ENCODE data around the gene PI4KA. TPM values are rescaled to one million over a fixed set of nuclear protein-coding genes. Genes with fewer than 3 reads are reported as not detected.

Gene PI4KA
- total RNA-seq, 1 donor from 2014 or later, result 40.5 TPM

DNA sequence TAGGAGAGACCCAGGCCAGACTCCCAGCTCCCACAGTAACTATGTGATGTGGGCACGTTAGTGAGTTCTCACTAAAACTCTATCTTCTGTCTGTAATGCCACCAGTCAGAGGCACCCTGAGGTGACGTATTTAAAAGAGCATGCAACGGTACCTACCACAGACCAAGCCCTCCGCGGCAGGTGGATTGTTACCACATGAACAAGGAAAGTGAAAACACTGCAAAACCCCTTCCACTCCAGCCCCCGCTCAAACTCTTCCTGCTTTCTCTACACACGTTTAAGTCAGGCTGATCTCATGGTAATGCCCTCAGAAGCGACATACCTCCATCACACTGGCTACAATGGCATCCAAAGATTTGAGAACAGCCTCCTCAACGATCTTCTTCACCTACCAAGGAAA lies 48.0 kb downstream of the PI4KA start:
- no peaks in the 10 kb centered on the region for H3K27me3 ChIP-seq (ENCODE audit: low read depth)
- H3K9me3 ChIP-seq (replicated peaks), result no peaks in the 10 kb centered on the region
- H3K27ac ChIP-seq (replicated peaks), result no peak overlapping the region
- TF ChIP-seq, protein P1, sequence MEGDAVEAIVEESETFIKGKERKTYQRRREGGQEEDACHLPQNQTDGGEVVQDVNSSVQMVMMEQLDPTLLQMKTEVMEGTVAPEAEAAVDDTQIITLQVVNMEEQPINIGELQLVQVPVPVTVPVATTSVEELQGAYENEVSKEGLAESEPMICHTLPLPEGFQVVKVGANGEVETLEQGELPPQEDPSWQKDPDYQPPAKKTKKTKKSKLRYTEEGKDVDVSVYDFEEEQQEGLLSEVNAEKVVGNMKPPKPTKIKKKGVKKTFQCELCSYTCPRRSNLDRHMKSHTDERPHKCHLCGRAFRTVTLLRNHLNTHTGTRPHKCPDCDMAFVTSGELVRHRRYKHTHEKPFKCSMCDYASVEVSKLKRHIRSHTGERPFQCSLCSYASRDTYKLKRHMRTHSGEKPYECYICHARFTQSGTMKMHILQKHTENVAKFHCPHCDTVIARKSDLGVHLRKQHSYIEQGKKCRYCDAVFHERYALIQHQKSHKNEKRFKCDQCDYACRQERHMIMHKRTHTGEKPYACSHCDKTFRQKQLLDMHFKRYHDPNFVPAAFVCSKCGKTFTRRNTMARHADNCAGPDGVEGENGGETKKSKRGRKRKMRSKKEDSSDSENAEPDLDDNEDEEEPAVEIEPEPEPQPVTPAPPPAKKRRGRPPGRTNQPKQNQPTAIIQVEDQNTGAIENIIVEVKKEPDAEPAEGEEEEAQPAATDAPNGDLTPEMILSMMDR (IDR thresholded peaks at IDR 0.05; ENCODE audit: borderline replicate concordance), result no peak
- H3K4me1 ChIP-seq, result no peaks in the 10 kb centered on the region
- DNase-seq, result no peak
- intact Hi-C loops (cut with micrococcal nuclease), result no loop called here
- H3K4me3 ChIP-seq, result no peak overlapping the region
- H3K36me3 ChIP-seq, result peaks cover 90% of the 10 kb centered on the region

DNA sequence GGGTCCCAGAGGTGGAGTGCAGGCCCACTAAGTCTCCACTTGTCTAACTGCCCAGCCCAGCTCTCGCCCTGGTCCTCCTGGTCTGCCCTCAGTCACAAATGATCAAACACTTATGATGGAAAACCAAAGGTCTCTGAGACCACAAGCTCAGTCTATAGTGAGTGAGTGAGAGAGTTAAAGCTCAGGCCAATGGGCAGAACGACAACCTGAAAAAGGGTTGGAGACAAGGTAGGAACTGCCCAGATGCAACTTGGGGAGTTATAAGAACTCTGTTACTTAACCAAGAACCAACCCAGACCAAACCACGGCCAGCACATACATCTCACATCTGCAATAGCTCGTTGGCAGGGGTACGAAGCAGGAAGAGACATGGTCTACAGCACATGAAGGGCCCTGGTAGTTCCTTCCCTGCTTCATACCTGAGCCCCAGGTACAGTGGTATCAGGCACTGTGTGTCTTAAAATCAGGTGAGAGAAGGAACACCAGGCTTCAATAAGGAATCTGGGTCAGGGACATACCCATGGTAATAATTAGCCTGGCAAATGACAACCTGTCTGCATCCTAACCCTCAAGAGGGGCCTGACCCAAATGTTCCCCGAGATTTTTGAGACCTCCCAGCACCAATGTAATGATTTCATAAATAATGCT lies 48.9 kb downstream of the PI4KA start:
- no peak overlapping the region for H3K4me3 ChIP-seq
- H3K27me3 ChIP-seq (ENCODE audit: low read depth), result no peaks in the 10 kb centered on the region
- no peak for DNase-seq
- no peak overlapping the region for H3K27ac ChIP-seq (replicated peaks)
- intact Hi-C loops (cut with micrococcal nuclease), result no loop called here
- no peaks in the 10 kb centered on the region for H3K4me1 ChIP-seq
- H3K36me3 ChIP-seq, result peaks cover 95% of the 10 kb centered on the region
- H3K9me3 ChIP-seq (replicated peaks), result no peaks in the 10 kb centered on the region
- TF ChIP-seq, protein P1 (IDR thresholded peaks at IDR 0.05; ENCODE audit: borderline replicate concordance), result no peak

GRCh38 chr22:20808844-20809243 lies 49.8 kb downstream of the PI4KA start:
- H3K36me3 ChIP-seq, result peaks cover 96% of the 10 kb centered on the region
- no peaks in the 10 kb centered on the region for H3K9me3 ChIP-seq (replicated peaks)
- intact Hi-C loops (cut with micrococcal nuclease), result no loop called here
- no peaks in the 10 kb centered on the region for H3K27me3 ChIP-seq (ENCODE audit: low read depth)
- TF ChIP-seq, protein P1 (IDR thresholded peaks at IDR 0.05; ENCODE audit: borderline replicate concordance), result no peak
- H3K27ac ChIP-seq (replicated peaks), result no peak overlapping the region
- no peaks in the 10 kb centered on the region for H3K4me1 ChIP-seq
- no peak for DNase-seq
- H3K4me3 ChIP-seq, result no peak overlapping the region

- Histone ChIP-seq H3K27ac (replicated peaks) (no peak overlapping the region), H3K36me3 (peaks cover 96% of the 10 kb centered on the region), H3K4me1 (no peaks in the 10 kb centered on the region), H3K9me3 (replicated peaks) (no peaks in the 10 kb centered on the region), H3K4me3 (no peak overlapping the region), H3K27me3 (ENCODE audit: low read depth) (no peaks in the 10 kb centered on the region)
- intact Hi-C loops (cut with micrococcal nuclease), result no loop called here
- TF ChIP-seq, protein P1 (IDR thresholded peaks at IDR 0.05; ENCODE audit: borderline replicate concordance), result no peak
- DNase-seq, result no peak
Observed at GRCh38 chr22:20807315-20807752, 51.3 kb downstream of the PI4KA start.

DNA sequence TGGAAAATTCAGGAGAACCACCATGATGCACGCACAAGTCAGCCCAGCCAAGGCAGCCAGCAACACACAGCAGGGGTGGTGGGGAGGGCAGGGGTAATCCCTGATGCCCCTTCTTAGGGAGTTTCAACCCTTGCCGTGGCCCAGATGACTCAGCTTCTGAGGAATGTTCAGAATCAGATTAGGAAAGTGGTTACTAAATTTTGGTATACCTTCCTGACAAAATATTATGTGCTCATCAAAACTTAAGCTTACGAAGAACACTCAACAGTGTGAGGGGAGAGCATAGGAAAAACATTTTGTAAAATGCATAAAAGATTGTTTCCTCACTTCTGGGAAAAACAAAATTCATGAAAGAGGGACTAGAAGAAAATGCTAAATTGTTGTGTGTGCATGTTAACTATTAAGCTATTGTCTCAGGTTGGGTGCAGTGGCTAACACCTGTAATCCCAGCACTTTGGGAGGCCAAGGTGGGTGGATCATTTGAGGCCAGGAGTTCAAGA lies 52.6 kb downstream of the PI4KA start:
- H3K27ac ChIP-seq (replicated peaks), result no peak overlapping the region
- peaks cover 96% of the 10 kb centered on the region for H3K36me3 ChIP-seq
- intact Hi-C loops (cut with micrococcal nuclease), result no loop called here
- H3K4me1 ChIP-seq, result no peaks in the 10 kb centered on the region
- no peak overlapping the region for H3K4me3 ChIP-seq
- TF ChIP-seq, protein P1 (IDR thresholded peaks at IDR 0.05; ENCODE audit: borderline replicate concordance), result no peak
- no peak for DNase-seq
- H3K27me3 ChIP-seq (ENCODE audit: low read depth), result no peaks in the 10 kb centered on the region
- no peaks in the 10 kb centered on the region for H3K9me3 ChIP-seq (replicated peaks)

All from left ventricle myocardium inferior (tissue), 1 donor.